OCI-M2 (cell line): ENCODE results near the gene AMBP.

Source experiments
- DNase-seq: peaks from one replicate; lab custom pipeline; 2025; ENCODE audit not compliant: unreplicated experiment; lab: John Stamatoyannopoulos, UW

Gene AMBP

GRCh38 chr9:114076237-114077161 is 1.6 kb downstream of the AMBP start:
- no peak for DNase-seq

DNA sequence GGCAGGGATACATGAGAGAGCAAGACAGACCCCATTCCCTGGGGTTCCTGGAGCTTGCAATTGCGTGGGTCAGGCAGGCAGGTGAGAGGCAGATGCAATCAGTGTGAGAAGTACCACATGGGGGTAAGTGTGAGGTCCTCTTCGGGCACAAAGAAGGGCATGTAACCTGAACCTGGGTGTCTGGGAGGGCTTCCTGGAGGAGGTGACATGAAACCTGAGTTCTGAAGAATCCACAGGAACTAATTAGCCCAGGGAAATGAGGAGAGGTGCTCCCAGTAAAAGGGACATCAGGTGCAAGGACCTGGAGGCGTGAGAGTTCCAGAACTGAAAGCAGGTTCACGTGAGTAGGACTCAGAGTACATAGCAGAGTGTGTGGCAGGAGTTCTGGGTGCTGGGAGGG is 2.5 kb downstream of the AMBP start:
- no peak for DNase-seq

- DNase-seq: no peak
Measured at GRCh38 chr9:114072184-114073140, 5.6 kb downstream of the AMBP start.

GRCh38 chr9:114071197-114071795 is 6.8 kb downstream of the AMBP start:
- DNase-seq: no peak

- no peak for DNase-seq
Measured at GRCh38 chr9:114070188-114071103, 7.7 kb downstream of the AMBP start.

DNA sequence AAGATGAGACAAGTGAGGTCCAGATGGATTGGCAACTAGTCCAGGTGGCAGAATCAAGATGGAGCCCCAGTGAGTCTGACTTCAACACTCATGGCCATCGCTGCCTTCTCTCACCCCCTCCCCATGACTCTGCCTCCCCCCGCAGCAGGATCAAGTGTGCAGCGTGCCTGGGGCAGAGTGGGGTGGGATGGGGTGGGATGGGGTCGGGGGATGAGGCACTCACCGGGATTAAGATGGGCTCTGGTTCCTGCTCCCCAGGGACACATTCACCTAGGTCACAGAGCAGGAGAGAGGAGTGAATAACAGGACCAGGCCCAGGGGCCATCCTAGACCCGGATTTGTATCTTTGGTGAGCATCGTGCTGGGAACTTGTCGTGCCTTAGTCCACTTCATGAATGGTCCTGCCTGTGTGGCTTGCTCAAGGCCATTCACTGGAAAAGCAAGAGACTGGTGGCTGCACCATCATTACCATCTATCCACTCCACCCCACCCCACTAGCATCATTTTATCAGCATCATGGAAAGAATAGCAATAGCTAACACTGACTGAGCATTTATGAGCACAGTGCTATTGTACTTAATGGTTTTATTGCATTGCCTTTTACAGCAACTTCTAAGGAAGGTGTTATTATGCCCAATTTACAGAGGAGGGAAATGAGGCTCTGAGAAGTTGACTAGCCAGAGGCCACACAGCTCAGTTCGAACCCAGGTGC is 8.5 kb downstream of the AMBP start:
- no peak for DNase-seq

DNA sequence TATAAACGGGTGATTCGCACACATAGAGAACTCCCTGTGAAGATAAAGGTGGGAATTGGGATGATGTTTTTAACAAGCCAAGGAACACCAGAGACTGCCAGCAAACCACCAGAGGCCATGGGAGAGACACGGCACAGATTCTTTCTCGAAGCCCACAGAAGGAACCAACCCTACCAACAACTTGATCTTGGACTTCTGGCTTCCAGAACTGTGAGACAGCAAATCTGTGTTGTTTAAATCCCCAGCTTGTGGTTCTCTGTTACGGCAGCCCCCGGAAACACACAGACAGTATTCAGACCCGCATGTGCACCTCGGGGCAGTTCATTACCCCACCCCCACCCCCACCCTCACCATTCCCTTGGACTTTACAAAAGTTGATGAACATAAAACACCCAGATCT is 12.8 kb downstream of the AMBP start:
- DNase-seq: no peak

DNA sequence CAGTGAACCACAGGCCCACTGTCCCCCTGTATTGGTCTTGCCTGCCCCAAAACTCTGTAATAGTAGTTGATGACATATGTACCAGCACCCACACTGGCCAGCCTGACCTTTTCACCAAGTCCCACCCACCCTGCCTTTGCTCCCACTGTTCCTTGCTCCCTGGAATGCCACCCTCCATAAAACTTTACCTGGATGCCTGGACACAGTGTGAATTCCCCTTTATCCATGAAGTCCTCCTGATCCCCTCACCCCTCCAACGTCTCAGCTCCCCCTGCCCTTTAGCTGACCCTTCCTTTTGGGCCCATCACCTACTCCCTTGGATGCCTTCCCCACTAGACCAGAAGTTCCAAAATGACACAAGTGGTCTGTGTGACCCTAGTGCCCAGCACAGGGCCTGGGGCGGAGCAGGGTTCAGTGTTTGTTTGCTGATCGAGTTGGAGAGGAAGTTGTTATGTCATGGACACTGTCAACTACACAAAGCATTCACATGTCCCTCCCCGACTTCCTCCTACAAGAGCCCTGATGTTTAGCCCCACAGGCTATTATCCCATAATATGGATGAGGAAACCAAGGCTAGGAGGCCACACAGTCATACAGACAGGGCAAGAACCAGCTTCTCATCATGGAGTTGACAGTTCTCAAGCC is 16.1 kb downstream of the AMBP start:
- DNase-seq: no peak

GRCh38 chr9:114061292-114061691 is 16.8 kb downstream of the AMBP start:
- DNase-seq: no peak

GRCh38 chr9:114060711-114061110 is 17.4 kb downstream of the AMBP start:
- DNase-seq: no peak

DNA sequence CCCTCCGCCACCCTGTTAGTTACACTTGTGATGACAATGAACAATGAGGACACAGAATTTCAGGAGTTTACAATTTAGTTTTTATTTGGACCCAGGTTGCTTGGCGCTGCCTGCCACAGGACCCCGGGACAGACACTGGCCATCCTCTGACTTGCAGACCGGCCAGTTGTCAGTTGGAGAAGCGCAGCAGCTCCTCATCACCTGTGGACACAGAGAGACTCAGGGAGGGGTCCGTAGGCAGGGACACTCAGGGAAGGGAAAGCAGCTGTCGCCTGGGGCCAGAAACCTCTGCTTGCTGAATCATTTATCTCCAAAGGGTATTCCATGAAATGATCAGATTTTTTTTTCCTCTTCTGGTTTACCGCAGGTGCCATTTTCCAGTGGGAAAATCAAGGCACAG is 18.0 kb downstream of the AMBP start:
- DNase-seq: no peak

GRCh38 chr9:114059047-114059803 is 18.9 kb downstream of the AMBP start:
- no peak for DNase-seq

DNA sequence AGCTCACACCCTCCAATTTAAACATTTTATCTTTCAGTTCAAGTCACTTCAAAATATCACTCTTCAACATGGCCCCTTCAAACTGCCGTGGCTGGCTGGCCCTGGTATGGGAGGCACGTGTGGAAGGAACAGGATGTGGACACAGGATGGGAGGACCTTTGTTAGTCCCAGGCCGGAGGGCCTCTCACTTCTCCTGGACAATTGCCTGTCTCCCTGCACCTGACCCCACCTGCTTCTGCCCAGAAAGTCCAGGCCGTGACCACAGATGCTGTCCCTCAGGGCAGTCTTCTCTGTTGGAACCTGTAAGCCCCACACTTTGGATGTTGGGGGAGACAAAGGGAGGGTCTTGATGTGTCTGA is 19.4 kb downstream of the AMBP start:
- no peak for DNase-seq

GRCh38 chr9:114057161-114057885 is 20.8 kb downstream of the AMBP start:
- DNase-seq: no peak

- DNase-seq: no peak
Measured at GRCh38 chr9:114056527-114056926, 21.6 kb downstream of the AMBP start.

- no peak for DNase-seq
Measured at GRCh38 chr9:114055894-114056293, 22.2 kb downstream of the AMBP start.

DNA sequence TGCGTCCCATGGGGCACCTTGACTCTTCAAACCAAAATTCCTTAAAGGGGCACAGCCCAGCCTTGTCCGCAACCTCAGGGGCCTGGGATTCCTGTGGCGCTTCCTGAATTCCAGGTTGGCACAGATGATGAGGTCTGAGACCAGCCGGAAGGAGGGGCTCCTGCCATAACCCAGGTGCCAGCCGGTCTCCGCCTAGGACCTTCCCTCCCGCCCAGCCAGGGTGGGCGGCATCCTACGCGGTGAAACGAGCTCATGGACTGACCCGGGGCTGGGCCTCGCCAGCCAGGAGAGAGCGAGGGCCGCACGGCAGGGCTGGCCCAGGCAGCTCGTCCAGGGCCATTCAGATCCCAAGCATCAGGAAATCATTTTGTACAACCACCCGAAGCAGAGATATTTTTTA is 23.0 kb downstream of the AMBP start:
- no peak for DNase-seq

GRCh38 chr9:114054191-114054690 is 23.9 kb downstream of the AMBP start:
- no peak for DNase-seq
